Mucosa of descending colon (tissue), 3 donors: ENCODE data around the gene GRAMD4. TPM values are rescaled to one million over a fixed set of nuclear protein-coding genes. Genes with fewer than 3 reads are reported as not detected.

Experiments used
- ATAC-seq: fragments of 200-7000 bp; cut with Tn5 transposase; one replicate; pipeline ENCODE4 v1.9.1; 2020; ENCODE audit warnings: mild to moderate bottlenecking, moderate library complexity
- DNase-seq, 3 donors: peaks; one replicate each; pipeline ENCODE4 v3.0.0-alpha.2; 2020
- H3K36me3 ChIP-seq: fragments of 200-600 bp; one replicate; pipeline ENCODE4 v1.8.0; 2021; ENCODE audit warnings: low read depth, mild to moderate bottlenecking
- H3K4me1 ChIP-seq: fragments of 200-600 bp; one replicate; pipeline ENCODE4 v1.8.0; 2021; ENCODE audit warnings: low read depth, mild to moderate bottlenecking
- H3K4me3 ChIP-seq: fragments of 200-600 bp; one replicate; pipeline ENCODE4 v1.8.0; 2021; ENCODE audit warnings: mild to moderate bottlenecking
- H3K9me3 ChIP-seq: fragments of 200-600 bp; one replicate; pipeline ENCODE4 v1.8.0; 2021; ENCODE audit warnings: mild to moderate bottlenecking
- CTCF ChIP-seq: fragments of 200-600 bp; IDR thresholded peaks from one replicate; pipeline ENCODE4 v1.8.0; 2022; ENCODE audit warnings: antibody characterized with exemption, mild to moderate bottlenecking
- intact Hi-C, 2 donors: fragments of 100-400 bp; cut with DNase I in 1 of 2; cut with micrococcal nuclease in 1 of 2; formaldehyde crosslinking; loops; one replicate each; pipeline versions ENCODE4 v1.11.0 to v1.11.1; 2022; cut with DNase I, micrococcal nuclease
- total RNA-seq, 3 donors: library from RNA; stranded (reverse); fragmentation: NEBNext Ultra II Directional in 2 of 3; extraction: Animal tissue kit (Norgen Biotek cat#: 25700) in 2 of 3; gene quantifications; one replicate each; pipeline versions ENCODE4 v1.2.1 to v1.2.4, GENCODE V29; 2021 to 2023
- donor health status: DM: no; HTN: no; CAD: no; lungs with moderate emphysema.
- donor health status: DM: no; HTN: no; CAD: no.
- donor health status: DM: no; HTN: yes; CAD: no.

The GRAMD4 gene
- total RNA-seq, 3 donors from 2014 or later, result 114 to 203 (median 197) TPM

- no peak for TF ChIP-seq CTCF
- intact Hi-C loops, result no loop called here
- peaks cover 16% of the 10 kb centered on the region for H3K4me1 ChIP-seq
Observed at GRCh38 chr22:46635756-46636155, 15.6 kb downstream of the GRAMD4 start.

GRCh38 chr22:46636221-46637002, 16.2 kb downstream of the GRAMD4 start:
- Histone ChIP-seq H3K4me3 (no peak overlapping the region), H3K9me3 (no peaks in the 10 kb centered on the region), H3K36me3 (no peaks in the 10 kb centered on the region), H3K4me1 (peaks cover 16% of the 10 kb centered on the region)
- TF ChIP-seq CTCF, result no peak
- no peak for ATAC-seq
- DNase-seq, result no peak
- intact Hi-C loops, result no loop called here

More at GRCh38 chr22:46635756-46636155, 15.6 kb downstream of the GRAMD4 start:
- H3K36me3 ChIP-seq, result no peaks in the 10 kb centered on the region
- H3K4me3 ChIP-seq, result no peak overlapping the region
- DNase-seq (peak in 1 of 3 donors; percentile 45), ATAC-seq (peak; percentile 13)
- no peaks in the 10 kb centered on the region for H3K9me3 ChIP-seq

GRCh38 chr22:46637711-46638600, 17.8 kb downstream of the GRAMD4 start:
- Histone ChIP-seq H3K36me3 (no peaks in the 10 kb centered on the region), H3K4me3 (no peak overlapping the region), H3K4me1 (peaks cover 16% of the 10 kb centered on the region), H3K9me3 (no peaks in the 10 kb centered on the region)
- no peak for DNase-seq
- ATAC-seq, result no peak
- TF ChIP-seq CTCF, result no peak
- intact Hi-C loops, result no loop called here

GRCh38 chr22:46638601-46639431, 18.6 kb downstream of the GRAMD4 start:
- H3K9me3 ChIP-seq, result no peaks in the 10 kb centered on the region
- H3K4me3 ChIP-seq, result no peak overlapping the region
- no peak for TF ChIP-seq CTCF
- no peaks in the 10 kb centered on the region for H3K36me3 ChIP-seq
- intact Hi-C loops, result no loop called here
- ATAC-seq (peak; percentile 24), DNase-seq (no peak)
- peaks cover 10% of the 10 kb centered on the region for H3K4me1 ChIP-seq

GRCh38 chr22:46639843-46640242, 19.7 kb downstream of the GRAMD4 start:
- H3K4me3 ChIP-seq, result no peak overlapping the region
- intact Hi-C loops, result no loop called here
- no peak for TF ChIP-seq CTCF
- no peaks in the 10 kb centered on the region for H3K36me3 ChIP-seq
- ATAC-seq, result no peak
- no peak for DNase-seq
- no peaks in the 10 kb centered on the region for H3K9me3 ChIP-seq
- H3K4me1 ChIP-seq, result peaks cover under 1% of the 10 kb centered on the region
